GM12891 (cell line): Measurements from ENCODE around the gene GMCL2.

Experiments used
- POLR2A ChIP-seq: IDR thresholded peaks from 2 replicates; pipeline ENCODE4 v1.6.1; 2011; ENCODE audit warnings: low read depth, low read length, control low read depth
- POLR2AphosphoS5 ChIP-seq: IDR thresholded peaks from 2 replicates; pipeline ENCODE4 v1.6.1; 2011; ENCODE audit warnings: low read depth, low read length, control low read depth
- SPI1 ChIP-seq: IDR thresholded peaks from 2 replicates; pipeline ENCODE4 v1.6.1; 2011; ENCODE audit warnings: low read depth, low read length, control low read depth
- TAF1 ChIP-seq: IDR thresholded peaks from 2 replicates; pipeline ENCODE4 v1.6.1; 2011; ENCODE audit warnings: low read depth, low read length, control low read depth

GRCh38 chr5:178210073-178210535 is 22.9 kb upstream of the GMCL2 start:
- no peak for TF ChIP-seq POLR2A
- no peak for TF ChIP-seq TAF1
- peak; percentile 58 for TF ChIP-seq POLR2AphosphoS5
- no peak for TF ChIP-seq SPI1
